ENCODE results near the gene STX2. TPM values are rescaled to one million over a fixed set of nuclear protein-coding genes. Genes with fewer than 3 reads are reported as not detected.

Gene STX2
- total RNA-seq, 1 experiment from 2014 or later, result 37.8 TPM

DNA sequence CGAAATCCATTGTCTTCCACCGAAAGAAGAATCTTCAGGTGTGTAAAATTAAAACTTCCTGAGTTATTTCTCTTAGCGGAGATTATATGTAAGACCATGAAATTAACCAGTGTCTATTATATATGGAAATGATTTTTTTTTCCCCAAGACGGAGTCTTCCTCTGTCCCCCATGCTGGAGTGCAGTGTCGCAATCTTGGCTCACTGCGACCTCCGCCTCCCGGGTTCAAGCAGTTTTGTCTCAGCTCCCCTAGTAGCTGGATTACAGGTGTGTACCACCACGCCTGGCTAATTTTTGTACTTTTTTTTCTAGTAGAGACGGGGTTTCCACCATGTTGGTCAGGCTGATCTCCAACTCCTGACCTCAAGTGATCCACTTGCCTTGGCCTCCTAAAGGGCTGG, 35.6 kb upstream of the STX2 start:
- TF ChIP-seq CTCF (conservative IDR thresholded peaks at IDR 0.05; ENCODE audit: low read depth, low read length) (no peak), EZH2 (IDR thresholded peaks at IDR 0.05; ENCODE audit: borderline replicate concordance, low read depth, low read length, poor library complexity, severe bottlenecking) (no peak)
- peaks cover 19% of the 10 kb centered on the region for H3K4me1 ChIP-seq (ENCODE audit: insufficient read depth, low read length, poor library complexity, severe bottlenecking)
- intact Hi-C loops (cut with micrococcal nuclease; ENCODE audit: unreplicated experiment), result loop anchor here (5.0 kb wide), 1 partner anchor 37 kb away; the partner anchor contains the start of gene STX2
- H3K36me3 ChIP-seq (ENCODE audit: insufficient read depth, low read length, poor library complexity, severe bottlenecking), result peaks cover 53% of the 10 kb centered on the region
- ChIA-PET POLR2A (ENCODE audit: low non-redundant PET) (no interaction called here), CTCF (no interaction called here)
- peak overlapping the region; percentile 14 for H3K27ac ChIP-seq (ENCODE audit: low read depth, low read length, poor library complexity, severe bottlenecking)
- no peaks in the 10 kb centered on the region for H3K9me3 ChIP-seq (ENCODE audit: low read depth, low read length, poor library complexity, severe bottlenecking)
- BruUV-seq (replicated peaks), result no TSS peak
- H3K4me3 ChIP-seq (ENCODE audit: low read depth, low read length, poor library complexity, severe bottlenecking), result peak overlapping the region; percentile 66
- no peak for DNase-seq (ENCODE audit: low spot score)
- H3K27me3 ChIP-seq (replicated peaks; ENCODE audit: insufficient read depth, low read depth, low read length, poor library complexity), result no peaks in the 10 kb centered on the region

DNA sequence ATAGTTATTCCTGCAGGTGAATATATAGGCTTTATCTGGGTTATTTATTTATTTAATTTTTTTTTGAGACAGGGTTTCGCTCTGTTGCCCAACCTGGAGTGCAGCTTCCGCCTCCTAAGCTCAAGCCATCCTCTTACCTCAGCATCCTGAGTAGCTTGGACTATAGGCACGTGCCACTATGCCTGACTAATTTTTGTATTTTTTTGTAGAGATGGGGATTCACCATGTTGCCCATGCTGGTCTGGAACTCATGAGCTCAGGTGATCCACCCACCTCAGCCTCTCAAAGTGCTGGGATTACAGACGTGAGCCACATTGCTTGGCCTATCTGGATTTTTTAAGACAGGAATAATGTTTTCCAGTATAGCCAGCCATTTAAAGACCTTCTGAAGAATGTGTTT, 34.8 kb upstream of the STX2 start:
- Histone ChIP-seq H3K27ac (ENCODE audit: low read depth, low read length, poor library complexity, severe bottlenecking) (peak overlapping the region; percentile 96), H3K36me3 (ENCODE audit: insufficient read depth, low read length, poor library complexity, severe bottlenecking) (peaks cover 53% of the 10 kb centered on the region), H3K4me3 (ENCODE audit: low read depth, low read length, poor library complexity, severe bottlenecking) (peak overlapping the region; percentile 66), H3K4me1 (ENCODE audit: insufficient read depth, low read length, poor library complexity, severe bottlenecking) (peaks cover 19% of the 10 kb centered on the region), H3K27me3 (replicated peaks; ENCODE audit: insufficient read depth, low read depth, low read length, poor library complexity) (no peaks in the 10 kb centered on the region), H3K9me3 (ENCODE audit: low read depth, low read length, poor library complexity, severe bottlenecking) (no peaks in the 10 kb centered on the region)
- no TSS peak for BruUV-seq (replicated peaks)
- intact Hi-C loops (cut with micrococcal nuclease; ENCODE audit: unreplicated experiment), result loop anchor here (5.0 kb wide), 1 partner anchor 37 kb away; the partner anchor contains the start of gene STX2
- no peak for DNase-seq (ENCODE audit: low spot score)
- ChIA-PET CTCF (no interaction called here), POLR2A (ENCODE audit: low non-redundant PET) (interaction anchor here (0.6 kb wide), 1 partner anchor 38 kb away, joined by 5 read pairs; no protein-coding TSS in a partner anchor)
- TF ChIP-seq CTCF (conservative IDR thresholded peaks at IDR 0.05; ENCODE audit: low read depth, low read length) (no peak), EZH2 (IDR thresholded peaks at IDR 0.05; ENCODE audit: borderline replicate concordance, low read depth, low read length, poor library complexity, severe bottlenecking) (no peak)

DNA sequence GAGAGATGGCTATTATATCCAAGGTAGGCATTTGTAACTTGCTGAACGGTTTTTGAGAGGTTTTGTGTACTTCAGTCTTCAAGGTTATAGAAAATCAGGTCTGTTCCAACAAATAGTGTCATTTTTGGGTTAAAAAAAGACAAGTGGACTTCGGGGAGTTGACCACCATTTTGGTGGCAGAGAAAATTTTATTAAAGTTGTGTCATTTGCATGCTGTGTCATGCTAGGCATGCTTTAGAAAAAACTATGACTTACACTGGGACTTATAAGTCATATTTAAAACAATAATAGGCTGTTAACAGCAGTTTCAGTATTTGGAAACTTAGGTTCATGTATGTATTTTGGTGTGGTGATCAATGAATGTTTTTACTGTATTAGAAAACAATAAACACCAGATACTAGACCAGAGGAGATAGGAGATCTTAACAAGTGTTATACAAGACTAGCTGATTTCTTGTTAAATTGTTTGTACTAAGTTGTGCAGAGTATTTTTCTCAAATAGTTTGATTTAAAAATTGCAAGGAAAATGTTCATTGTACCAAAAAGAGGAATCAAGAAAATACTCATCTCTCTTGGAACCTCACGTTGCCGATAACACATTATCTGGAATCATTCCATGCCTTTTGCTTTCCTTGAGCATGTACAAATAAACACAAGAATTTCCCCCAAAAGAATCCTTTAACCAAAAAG, 34.2 kb upstream of the STX2 start:
- no peak for DNase-seq (ENCODE audit: low spot score)
- Histone ChIP-seq H3K9me3 (ENCODE audit: low read depth, low read length, poor library complexity, severe bottlenecking) (no peaks in the 10 kb centered on the region), H3K36me3 (ENCODE audit: insufficient read depth, low read length, poor library complexity, severe bottlenecking) (peaks cover 53% of the 10 kb centered on the region), H3K4me1 (ENCODE audit: insufficient read depth, low read length, poor library complexity, severe bottlenecking) (peaks cover 19% of the 10 kb centered on the region), H3K27ac (ENCODE audit: low read depth, low read length, poor library complexity, severe bottlenecking) (peak overlapping the region; percentile 96), H3K27me3 (replicated peaks; ENCODE audit: insufficient read depth, low read depth, low read length, poor library complexity) (no peaks in the 10 kb centered on the region), H3K4me3 (ENCODE audit: low read depth, low read length, poor library complexity, severe bottlenecking) (peak overlapping the region; percentile 66)
- TF ChIP-seq CTCF (conservative IDR thresholded peaks at IDR 0.05; ENCODE audit: low read depth, low read length), result no peak
- no peak for TF ChIP-seq EZH2 (IDR thresholded peaks at IDR 0.05; ENCODE audit: borderline replicate concordance, low read depth, low read length, poor library complexity, severe bottlenecking)
- CTCF ChIA-PET, result no interaction called here
- TSS peak; percentile 48 for BruUV-seq (replicated peaks)
- POLR2A ChIA-PET (ENCODE audit: low non-redundant PET), result interaction anchor here (0.6 kb wide), 1 partner anchor 38 kb away, joined by 5 read pairs; no protein-coding TSS in a partner anchor
- intact Hi-C loops (cut with micrococcal nuclease; ENCODE audit: unreplicated experiment), result loop anchor here (5.0 kb wide), 1 partner anchor 36 kb away; the partner anchor contains the start of gene STX2

Data from A673 (cell line).